ENCODE data around the gene ARL14.

Gene ARL14

GRCh38 chr3:160684368-160684740, 7.4 kb downstream of the ARL14 start:
- Histone ChIP-seq H3K27me3 (ENCODE audit: insufficient read depth, low read depth) (no peaks in the 10 kb centered on the region), H3K4me2 (no peak overlapping the region), H4K20me1 (ENCODE audit: insufficient read depth) (no peaks in the 10 kb centered on the region; the same call in 1 of the 2 replicates), H2AFZ (ENCODE audit: low read depth) (no peak overlapping the region), H3K27ac (no peak overlapping the region), H3K36me3 (ENCODE audit: insufficient read depth) (no peaks in the 10 kb centered on the region), H3K9ac (no peak overlapping the region), H3K4me1 (ENCODE audit: low read depth, poor library complexity, severe bottlenecking) (no peaks in the 10 kb centered on the region), H3K4me3 (IDR thresholded peaks at IDR 0.05; ENCODE audit: insufficient read depth, low read depth, low read length) (no peak overlapping the region), H3K79me2 (ENCODE audit: insufficient read depth, low read depth) (no peaks in the 10 kb centered on the region)
- TF ChIP-seq CTCF (conservative IDR thresholded peaks at IDR 0.05; ENCODE audit: low read depth, low read length), result no peak

- Histone ChIP-seq H2AFZ (ENCODE audit: low read depth) (no peak overlapping the region), H4K20me1 (ENCODE audit: insufficient read depth) (no peaks in the 10 kb centered on the region; the same call in 1 of the 2 replicates), H3K27ac (no peak overlapping the region), H3K4me2 (no peak overlapping the region), H3K9ac (no peak overlapping the region), H3K4me1 (ENCODE audit: low read depth, poor library complexity, severe bottlenecking) (no peaks in the 10 kb centered on the region), H3K36me3 (ENCODE audit: insufficient read depth) (no peaks in the 10 kb centered on the region), H3K79me2 (ENCODE audit: insufficient read depth, low read depth) (no peaks in the 10 kb centered on the region), H3K27me3 (ENCODE audit: insufficient read depth, low read depth) (no peaks in the 10 kb centered on the region), H3K4me3 (IDR thresholded peaks at IDR 0.05; ENCODE audit: insufficient read depth, low read depth, low read length) (no peak overlapping the region)
- TF ChIP-seq CTCF (conservative IDR thresholded peaks at IDR 0.05; ENCODE audit: low read depth, low read length), result peak; percentile 60
Observed at GRCh38 chr3:160685144-160685766, 8.3 kb downstream of the ARL14 start.

GRCh38 chr3:160686955-160687535, 10.1 kb downstream of the ARL14 start:
- TF ChIP-seq CTCF (conservative IDR thresholded peaks at IDR 0.05; ENCODE audit: low read depth, low read length), result peak; percentile 82
- H3K27ac ChIP-seq, result no peak overlapping the region

GRCh38 chr3:160691151-160691550, 14.2 kb downstream of the ARL14 start:
- no peak overlapping the region for H2AFZ ChIP-seq (ENCODE audit: low read depth)
- no peak overlapping the region for H3K27ac ChIP-seq
- H3K4me1 ChIP-seq (ENCODE audit: low read depth, poor library complexity, severe bottlenecking), result peaks cover 7% of the 10 kb centered on the region
- H3K4me2 ChIP-seq, result no peak overlapping the region
- no peaks in the 10 kb centered on the region for H3K36me3 ChIP-seq (ENCODE audit: insufficient read depth)
- no peaks in the 10 kb centered on the region for H3K79me2 ChIP-seq (ENCODE audit: insufficient read depth, low read depth)
- no peak for TF ChIP-seq CTCF (conservative IDR thresholded peaks at IDR 0.05; ENCODE audit: low read depth, low read length)
- H4K20me1 ChIP-seq (ENCODE audit: insufficient read depth), result no peaks in the 10 kb centered on the region; the same call in 1 of the 2 replicates
- no peak overlapping the region for H3K4me3 ChIP-seq (IDR thresholded peaks at IDR 0.05; ENCODE audit: insufficient read depth, low read depth, low read length)
- H3K9ac ChIP-seq, result no peak overlapping the region
- no peaks in the 10 kb centered on the region for H3K27me3 ChIP-seq (ENCODE audit: insufficient read depth, low read depth)

More at GRCh38 chr3:160686955-160687535, 10.1 kb downstream of the ARL14 start:
- Histone ChIP-seq H3K4me2 (no peak overlapping the region), H3K9ac (no peak overlapping the region), H3K27me3 (ENCODE audit: insufficient read depth, low read depth) (no peaks in the 10 kb centered on the region), H3K36me3 (ENCODE audit: insufficient read depth) (no peaks in the 10 kb centered on the region), H3K79me2 (ENCODE audit: insufficient read depth, low read depth) (no peaks in the 10 kb centered on the region), H2AFZ (ENCODE audit: low read depth) (no peak overlapping the region), H4K20me1 (ENCODE audit: insufficient read depth) (no peaks in the 10 kb centered on the region; the same call in 1 of the 2 replicates), H3K4me3 (IDR thresholded peaks at IDR 0.05; ENCODE audit: insufficient read depth, low read depth, low read length) (no peak overlapping the region), H3K4me1 (ENCODE audit: low read depth, poor library complexity, severe bottlenecking) (no peaks in the 10 kb centered on the region)

Measured in KMS-11 (cell line).